WTC11 (cell line): ENCODE data around the gene DPP10. TPM values are rescaled to one million over a fixed set of nuclear protein-coding genes. Genes with fewer than 3 reads are reported as not detected.
A peak's percentile ranks its signal among the peaks of the same experiment; 100 is the strongest.

Experiments
- ATAC-seq: fragments of 200-7000 bp; cut with Tn5 transposase; 2 replicates; pipeline ENCODE4 v1.10.0; 2021; ENCODE audit warnings: mild to moderate bottlenecking, moderate library complexity
- CTCF ChIA-PET: fragments of 300-600 bp; sonication (Branson Sonifier 250); formaldehyde crosslinking; loops from one replicate; lab custom pipeline; 2021; ENCODE audit warnings: antibody characterized with exemption; lab: Charles Lee
- POLR2A ChIA-PET: fragments of 350-600 bp; sonication (Branson Sonifier 250); formaldehyde crosslinking; loops from one replicate; lab custom pipeline; 2021; ENCODE audit warnings: antibody characterized with exemption; lab: Charles Lee
- DNase-seq: peaks from one replicate; pipeline ENCODE4 v3.0.0; 2021; ENCODE audit warnings: low spot score
- H3K27ac Mint-ChIP-seq: 2 replicates; pipeline ENCODE4 v1.8.0; 2021; ENCODE audit warnings: mixed read lengths
- H3K27me3 Mint-ChIP-seq: 2 replicates; pipeline ENCODE4 v1.8.0; 2021; ENCODE audit warnings: low read depth, mild to moderate bottlenecking, moderate library complexity, mixed read lengths
- H3K36me3 Mint-ChIP-seq: 2 replicates; pipeline ENCODE4 v1.8.0; 2021; ENCODE audit warnings: mixed read lengths
- H3K4me1 Mint-ChIP-seq: 2 replicates; pipeline ENCODE4 v1.8.0; 2022; ENCODE audit warnings: mixed read lengths
- H3K4me3 Mint-ChIP-seq: 2 replicates; pipeline ENCODE4 v1.8.0; 2021; ENCODE audit warnings: mild to moderate bottlenecking, moderate library complexity, mixed read lengths
- H3K9me3 Mint-ChIP-seq: 2 replicates; pipeline ENCODE4 v1.8.0; 2021; ENCODE audit warnings: mixed read lengths
- ATF2 ChIP-seq: sonication (generic); formaldehyde crosslinking; IDR thresholded peaks from 2 replicates; pipeline ENCODE4 v1.8.1; 2022; ENCODE audit warnings: low read depth, missing genetic modification reagents, borderline replicate concordance
- CDX4 ChIP-seq: fragments of 250-450 bp; sonication (Bioruptor Pico); IDR thresholded peaks from 2 replicates; pipeline ENCODE4 v1.9.0; 2021; ENCODE audit warnings: moderate library complexity, mild to moderate bottlenecking, inconsistent platforms, borderline replicate concordance
- CTCF ChIP-seq: fragments of 200-600 bp; IDR thresholded peaks from 2 replicates; pipeline ENCODE4 v1.8.0; 2022; ENCODE audit warnings: antibody characterized with exemption
- E2F4 ChIP-seq: sonication (generic); formaldehyde crosslinking; IDR thresholded peaks from 2 replicates; pipeline ENCODE4 v1.8.1; 2022; ENCODE audit warnings: low read depth, mild to moderate bottlenecking, moderate library complexity, missing genetic modification reagents, borderline replicate concordance
- FOXK1 ChIP-seq: sonication (generic); formaldehyde crosslinking; IDR thresholded peaks from 2 replicates; pipeline ENCODE4 v1.8.0; 2022; ENCODE audit warnings: mild to moderate bottlenecking, moderate library complexity, missing genetic modification reagents
- NFYB ChIP-seq: sonication (generic); formaldehyde crosslinking; conservative IDR thresholded peaks from 2 replicates; pipeline ENCODE4 v1.8.0; 2022; ENCODE audit warnings: low read depth, missing genetic modification reagents
- PRRX2 ChIP-seq: fragments of 250-450 bp; sonication (Bioruptor Pico); IDR thresholded peaks from 2 replicates; pipeline ENCODE4 v1.8.0; 2021; ENCODE audit warnings: mild to moderate bottlenecking
- RORB ChIP-seq: fragments of 250-450 bp; sonication (Bioruptor Pico); IDR thresholded peaks from 2 replicates; pipeline ENCODE4 v1.9.0; 2021; ENCODE audit warnings: mild to moderate bottlenecking
- TP53 ChIP-seq: sonication (generic); formaldehyde crosslinking; IDR thresholded peaks from 2 replicates; pipeline ENCODE4 v1.8.1; 2023; ENCODE audit warnings: mild to moderate bottlenecking, missing genetic modification reagents
- ZNF219 ChIP-seq: sonication (generic); formaldehyde crosslinking; IDR thresholded peaks from 2 replicates; pipeline ENCODE4 v1.8.0; 2023; ENCODE audit warnings: missing genetic modification reagents, mild to moderate bottlenecking, borderline replicate concordance
- ZNF396 ChIP-seq: fragments of 250-450 bp; sonication (Bioruptor Pico); IDR thresholded peaks from 2 replicates; pipeline ENCODE4 v1.8.0; 2021; ENCODE audit warnings: mild to moderate bottlenecking, moderate library complexity, borderline replicate concordance
- ZNF416 ChIP-seq: fragments of 250-450 bp; sonication (Bioruptor Pico); IDR thresholded peaks from 2 replicates; pipeline ENCODE4 v1.9.0; 2021; ENCODE audit warnings: mild to moderate bottlenecking, inconsistent platforms
- ZNF423 ChIP-seq: fragments of 250-450 bp; sonication (Bioruptor Pico); IDR thresholded peaks from 2 replicates; pipeline ENCODE4 v2.1.2; 2022; ENCODE audit warnings: mild to moderate bottlenecking, moderate library complexity
- total RNA-seq: library from RNA; stranded (reverse); gene quantifications from 3 replicates; pipeline ENCODE4 v1.2.3, GENCODE V29; 2021

Gene DPP10
- total RNA-seq, 1 experiment from 2014 or later = 4.0 TPM

GRCh38 chr2:115874427-115874826 lies 1432.0 kb downstream of the DPP10 start (continued):
- TF ChIP-seq CDX4 = no peak
- TF ChIP-seq FOXK1 (CRISPR knock-in tag) = no peak

- peak; percentile 60 for ATAC-seq
- Mint-ChIP-seq H3K36me3 (peaks cover 6% of the 10 kb centered on the region), H3K4me1 (no peaks in the 10 kb centered on the region), H3K27ac (no peak overlapping the region), H3K27me3 (no peaks in the 10 kb centered on the region), H3K9me3 (peaks cover 45% of the 10 kb centered on the region), H3K4me3 (no peak overlapping the region)
- ChIA-PET POLR2A (no interaction called here), CTCF (no interaction called here)
- no peak for TF ChIP-seq TP53
- TF ChIP-seq ZNF396 (CRISPR knock-in tag) = no peak
- TF ChIP-seq E2F4 (CRISPR knock-in tag) = no peak
- no peak for TF ChIP-seq PRRX2
- TF ChIP-seq CTCF = peak; percentile 38; the same call in 1 of the 2 replicates
- no peak for DNase-seq
Observed at GRCh38 chr2:115880558-115880957, 1438.1 kb downstream of the DPP10 start.

GRCh38 chr2:115887209-115887776 lies 1444.9 kb downstream of the DPP10 start:
- Mint-ChIP-seq H3K27ac (no peak overlapping the region), H3K36me3 (peaks cover 32% of the 10 kb centered on the region), H3K27me3 (no peaks in the 10 kb centered on the region; the same call in 1 of the 2 replicates), H3K9me3 (peaks cover 56% of the 10 kb centered on the region)
- CTCF ChIA-PET = no interaction called here
- no peak for ATAC-seq
- TF ChIP-seq RORB (CRISPR knock-in tag) (no peak), NFYB (CRISPR knock-in tag) (no peak), ZNF219 (CRISPR knock-in tag) (no peak), ZNF416 (CRISPR knock-in tag) (no peak), ZNF423 (no peak), ATF2 (no peak), FOXK1 (CRISPR knock-in tag) (no peak)
- TF ChIP-seq, all 79 proteins: peak for 0
- no peak for DNase-seq
- H3K4me3 Mint-ChIP-seq = no peak overlapping the region
- no peaks in the 10 kb centered on the region for H3K4me1 Mint-ChIP-seq
- POLR2A ChIA-PET = no interaction called here
